OCI-M2 (cell line): Measurements from ENCODE around the gene OGFRL1.

Experiments
- DNase-seq: peaks from one replicate; lab custom pipeline; 2025; ENCODE audit not compliant: unreplicated experiment; lab: John Stamatoyannopoulos, UW

OGFRL1 gene

GRCh38 chr6:71284785-71285184 lies 3.8 kb upstream of the OGFRL1 start:
- DNase-seq = no peak

GRCh38 chr6:71287038-71287437 lies 1.6 kb upstream of the OGFRL1 start:
- no peak for DNase-seq

- no peak for DNase-seq
These were observed 734 bp upstream of the OGFRL1 start for GRCh38 chr6:71287926-71288227.

- no peak for DNase-seq
These were observed 609 bp downstream of the OGFRL1 start for GRCh38 chr6:71289039-71289801.

- no peak for DNase-seq
These were observed 1.2 kb downstream of the OGFRL1 start for GRCh38 chr6:71289802-71290175.

GRCh38 chr6:71290611-71291010 lies 2.0 kb downstream of the OGFRL1 start:
- DNase-seq = no peak

GRCh38 chr6:71292001-71292400 lies 3.4 kb downstream of the OGFRL1 start:
- DNase-seq = no peak

GRCh38 chr6:71294121-71294523 lies 5.5 kb downstream of the OGFRL1 start:
- no peak for DNase-seq

- no peak for DNase-seq
These were observed 9.8 kb downstream of the OGFRL1 start for GRCh38 chr6:71298459-71298858.

- DNase-seq = no peak
These were observed 11.2 kb downstream of the OGFRL1 start for GRCh38 chr6:71299541-71300470.

- no peak for DNase-seq
These were observed 12.1 kb downstream of the OGFRL1 start for GRCh38 chr6:71300561-71301168.

GRCh38 chr6:71301546-71301945 lies 12.9 kb downstream of the OGFRL1 start:
- DNase-seq = no peak

- DNase-seq = no peak
These were observed 21.0 kb downstream of the OGFRL1 start for GRCh38 chr6:71309656-71310055.

GRCh38 chr6:71310261-71310660 lies 21.6 kb downstream of the OGFRL1 start:
- DNase-seq = no peak

- DNase-seq = no peak
These were observed 23.5 kb downstream of the OGFRL1 start for GRCh38 chr6:71312089-71312488.

GRCh38 chr6:71317441-71317840 lies 28.8 kb downstream of the OGFRL1 start:
- no peak for DNase-seq

- no peak for DNase-seq
These were observed 31.4 kb downstream of the OGFRL1 start for GRCh38 chr6:71320041-71320440.

- DNase-seq = no peak
These were observed 32.7 kb downstream of the OGFRL1 start for GRCh38 chr6:71321314-71321713.

- no peak for DNase-seq
These were observed 35.7 kb downstream of the OGFRL1 start for GRCh38 chr6:71324194-71324785.

- no peak for DNase-seq
These were observed 38.0 kb downstream of the OGFRL1 start for GRCh38 chr6:71326611-71327010.

- no peak for DNase-seq
These were observed 41.9 kb downstream of the OGFRL1 start for GRCh38 chr6:71330501-71330900.

GRCh38 chr6:71332012-71332411 lies 43.4 kb downstream of the OGFRL1 start:
- DNase-seq = no peak
